NCI-H1092 treated with DMSO at 0.1 percent for 48 hours (cell line): Measurements from ENCODE around the gene FAT3.

ENCODE experiments used
- DNase-seq: peaks from one replicate; lab custom pipeline; 2025; lab: John Stamatoyannopoulos, UW

FAT3 gene

GRCh38 chr11:92227959-92228935 lies 3.6 kb downstream of the FAT3 start:
- DNase-seq: peak; percentile 37

- no peak for DNase-seq
Measured at GRCh38 chr11:92236856-92237255, 12.2 kb downstream of the FAT3 start.

GRCh38 chr11:92240916-92241315 lies 16.3 kb downstream of the FAT3 start:
- no peak for DNase-seq

- no peak for DNase-seq
Measured at GRCh38 chr11:92245700-92246271, 21.2 kb downstream of the FAT3 start.

- no peak for DNase-seq
Measured at GRCh38 chr11:92246630-92247029, 22.0 kb downstream of the FAT3 start.

GRCh38 chr11:92249156-92249753 lies 24.6 kb downstream of the FAT3 start:
- no peak for DNase-seq

- no peak for DNase-seq
Measured at GRCh38 chr11:92251980-92252379, 27.4 kb downstream of the FAT3 start.

- DNase-seq: no peak
Measured at GRCh38 chr11:92253421-92253820, 28.8 kb downstream of the FAT3 start.

- no peak for DNase-seq
Measured at GRCh38 chr11:92253945-92254344, 29.3 kb downstream of the FAT3 start.

- no peak for DNase-seq
Measured at GRCh38 chr11:92257536-92257935, 32.9 kb downstream of the FAT3 start.

GRCh38 chr11:92259861-92260260 lies 35.2 kb downstream of the FAT3 start:
- DNase-seq: peak; percentile 73

- DNase-seq: no peak
Measured at GRCh38 chr11:92264350-92264749, 39.7 kb downstream of the FAT3 start.

GRCh38 chr11:92266806-92267205 lies 42.2 kb downstream of the FAT3 start:
- no peak for DNase-seq

GRCh38 chr11:92267278-92267677 lies 42.7 kb downstream of the FAT3 start:
- DNase-seq: no peak

GRCh38 chr11:92267968-92268367 lies 43.4 kb downstream of the FAT3 start:
- no peak for DNase-seq

GRCh38 chr11:92268546-92268945 lies 43.9 kb downstream of the FAT3 start:
- no peak for DNase-seq

- no peak for DNase-seq
Measured at GRCh38 chr11:92269021-92269420, 44.4 kb downstream of the FAT3 start.

GRCh38 chr11:92269841-92270240 lies 45.2 kb downstream of the FAT3 start:
- DNase-seq: no peak

- DNase-seq: no peak
Measured at GRCh38 chr11:92272651-92273050, 48.0 kb downstream of the FAT3 start.
